Activated naive CD4-positive, alpha-beta T cell treated with anti-CD3 and anti-CD28 coated beads, Interleukin-2, amount 10 ng/mL, durations not matched to agents 5 hours and 36 hours (primary cell): Measurements from ENCODE around the gene RBM45. TPM values are rescaled to one million over a fixed set of nuclear protein-coding genes. Genes with fewer than 3 reads are reported as not detected.

Source experiments
- total RNA-seq, 2 experiments: library from RNA; stranded (reverse); gene quantifications; one replicate each; pipeline ENCODE4 v1.2.3, GENCODE V29; 2021

The RBM45 gene
- 10 to 100 TPM; 14.7 to 17.5 TPM for total RNA-seq

GRCh38 chr2:178112202-178113152 lies at the start of gene RBM45:
TSS of gene RBM45 (plus strand) at chr2:178112437. CDS start at chr2:178112547, 110 bp downstream.

GRCh38 chr2:178072383-178073301 lies 39.6 kb upstream of the RBM45 start, which contains the start of gene PDE11A:
TSS of gene PDE11A (minus strand) at chr2:178072777. CDS start at chr2:178072437, 340 bp downstream.

Other genes with a start within 250 kb of the RBM45 start
- gene PDE11A, start 39.7 kb upstream of the RBM45 start, total RNA-seq = not detected
- under 1 TPM; 0.10 to 0.13 TPM for gene OSBPL6, start 82.1 kb downstream of the RBM45 start, total RNA-seq